Cardiac fibroblast (primary cell): Measurements from ENCODE around the gene ITGA1.
"Not testable (repeated sequence)": the region's sequence is repeated elsewhere in the genome, so short reads cannot be mapped to it uniquely, and the experiment has no call there.

Source experiments
- DNase-seq, 2 donors: peaks; one replicate each; pipeline versions ENCODE4 v3.0.0 to v3.0.0-alpha.2; 2010; ENCODE audit warnings: low read depth in 2 of 2
- H3K4me3 ChIP-seq, 2 donors: replicated peaks in 1 of 2; 1 replicate in 1 of 2; 2 replicates in 1 of 2; pipeline ENCODE4 v1.5.1; 2011; ENCODE audit warnings: low read depth in 2 of 2, low read length in 2 of 2, mild to moderate bottlenecking in 2 of 2, moderate library complexity in 1 of 2
- CTCF ChIP-seq: IDR thresholded peaks from one replicate; pipeline ENCODE4 v1.5.1; 2011; ENCODE audit warnings: low read depth, mild to moderate bottlenecking, low read length, inconsistent platforms

ITGA1 gene

DNA sequence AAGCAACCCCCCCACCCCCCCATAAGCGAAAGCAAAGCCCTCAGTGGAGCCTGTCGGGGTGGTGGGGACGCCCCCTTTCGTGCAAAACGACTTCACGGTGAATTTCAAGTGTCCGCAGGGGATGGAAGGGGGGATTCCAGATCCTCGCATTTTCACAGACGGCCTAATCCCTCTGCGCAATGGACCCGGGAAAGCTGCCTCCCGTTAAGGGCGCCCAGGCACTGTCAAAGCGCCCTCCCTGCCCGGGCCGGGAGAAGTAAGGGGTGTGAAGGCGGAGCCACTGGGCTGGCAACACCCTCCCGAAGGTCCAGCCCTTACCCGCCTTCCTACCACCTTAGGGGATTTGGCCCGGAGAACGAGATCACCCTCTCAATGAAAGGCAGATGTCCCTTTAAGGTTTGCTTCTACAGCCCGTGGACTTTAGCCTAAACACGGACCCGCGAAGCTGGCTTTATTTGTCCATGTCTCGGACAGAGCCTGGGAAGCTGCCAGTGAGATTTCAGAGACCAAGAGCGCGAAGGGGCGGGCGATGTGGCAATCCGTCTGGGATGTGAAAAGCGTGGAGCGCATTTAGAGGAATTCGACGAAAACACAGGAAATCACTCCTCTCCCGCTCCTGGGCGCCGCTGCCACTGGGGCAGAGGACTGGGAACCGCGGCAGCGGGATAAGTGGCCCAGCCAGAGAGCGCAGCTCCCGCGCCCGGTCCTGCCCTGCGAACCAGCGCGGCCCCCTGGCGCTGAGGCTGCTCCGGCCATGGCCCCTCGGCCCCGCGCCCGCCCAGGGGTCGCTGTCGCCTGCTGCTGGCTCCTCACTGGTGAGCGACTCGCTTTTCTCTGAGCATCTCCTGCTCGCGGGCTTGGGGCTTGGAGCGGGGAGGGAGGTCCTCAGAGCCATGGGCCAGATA is at the start of gene ITGA1, which contains the start of gene PELO:
ITGA1 (plus strand) TSS at position 317 of the 905 bp plus-strand sequence; CDS start at position 755, 438 bp downstream.
PELO (plus strand) TSS at position 317 of the 905 bp plus-strand sequence. CDS start 12,479 bp downstream, outside the sequence.
- peak; percentile 84 to 88 for DNase-seq
- peak within 1 kb of the TSS; percentile 67 to 70 for H3K4me3 ChIP-seq
- no peak for TF ChIP-seq CTCF

- DNase-seq = no peak
- H3K4me3 ChIP-seq = no peak overlapping the region
- no peak for TF ChIP-seq CTCF
Measured at GRCh38 chr5:52738095-52738506, 49.6 kb upstream of the ITGA1 start.

GRCh38 chr5:52740007-52740406 is 47.7 kb upstream of the ITGA1 start:
- no peak for DNase-seq
- no peak for TF ChIP-seq CTCF
- no peak overlapping the region for H3K4me3 ChIP-seq

DNA sequence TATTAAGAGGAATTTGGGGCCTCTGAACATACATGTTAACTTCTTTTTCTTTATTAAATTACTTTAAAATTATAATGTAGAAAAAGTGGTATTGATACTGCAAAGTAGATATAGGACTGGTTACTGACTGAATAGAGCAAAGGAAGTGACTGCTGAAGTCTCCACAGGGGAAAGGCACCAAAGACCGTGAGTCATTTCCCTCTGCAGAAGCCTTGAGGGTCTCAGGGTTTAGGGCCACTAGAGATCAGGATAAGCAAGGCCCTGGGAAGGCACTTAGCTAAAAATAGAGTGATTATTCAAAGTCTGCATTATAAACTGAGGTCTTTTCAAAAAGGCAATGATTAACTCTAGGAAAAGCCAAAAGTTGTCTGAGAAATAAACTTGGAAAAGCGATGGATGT is 44.7 kb upstream of the ITGA1 start:
- DNase-seq = no peak

GRCh38 chr5:52743529-52743928 is 44.2 kb upstream of the ITGA1 start:
- no peak for DNase-seq
- TF ChIP-seq CTCF = no peak
- H3K4me3 ChIP-seq = no peak overlapping the region

More for the DNA sequence above, 44.7 kb upstream of the ITGA1 start:
- no peak for TF ChIP-seq CTCF
- no peak overlapping the region for H3K4me3 ChIP-seq

GRCh38 chr5:52743970-52744369 is 43.7 kb upstream of the ITGA1 start:
- peak; percentile 59 to 65 for DNase-seq

GRCh38 chr5:52744867-52745458 is 42.8 kb upstream of the ITGA1 start:
- not testable (repeated sequence) for H3K4me3 ChIP-seq, DNase-seq

More at GRCh38 chr5:52743970-52744369, 43.7 kb upstream of the ITGA1 start:
- TF ChIP-seq CTCF = no peak
- no peak overlapping the region for H3K4me3 ChIP-seq
